ENCODE measurements around the gene TNK1.
A peak's percentile ranks its signal among the peaks of the same experiment; 100 is the strongest.
"Not testable (repeated sequence)": the region's sequence is repeated elsewhere in the genome, so short reads cannot be mapped to it uniquely, and the experiment has no call there.

The TNK1 gene

GRCh38 chr17:7380855-7381683, at the start of gene TNK1:
Gene TNK1, plus strand, starts transcription at chr17:7381089. Its CDS starts 1,838 bp downstream, at chr17:7382927.
- Histone ChIP-seq H3K4me1 (ENCODE audit: insufficient read depth, low read length) (peaks cover 14% of the 10 kb centered on the region), H3K27ac (ENCODE audit: low read length) (no peak within 1 kb of the TSS), H4K20me1 (ENCODE audit: insufficient read depth, low read length) (no peaks in the 10 kb centered on the region), H2AFZ (ENCODE audit: low read depth, low read length) (no peak within 1 kb of the TSS), H3K9me3 (ENCODE audit: insufficient read depth, low read length, severe bottlenecking) (no peaks in the 10 kb centered on the region), H3K79me2 (ENCODE audit: insufficient read depth, low read length) (no peaks in the 10 kb centered on the region), H3K9ac (ENCODE audit: low read depth, low read length) (no peak within 1 kb of the TSS), H3K4me2 (ENCODE audit: insufficient read depth, low read length) (no peak within 1 kb of the TSS), H3K27me3 (ENCODE audit: insufficient read depth, low read length, poor library complexity) (peaks cover 25% of the 10 kb centered on the region), H3K4me3 (ENCODE audit: low read depth in 1 of 2, low read length in 2 of 2) (no peak within 1 kb of the TSS), H3K36me3 (ENCODE audit: insufficient read depth, low read length) (no peaks in the 10 kb centered on the region)
- ATAC-seq (ENCODE audit: insufficient read depth, low read depth) (no peak), DNase-seq (no peak)
- no peak for TF ChIP-seq EZH2 (IDR thresholded peaks at IDR 0.05; ENCODE audit: borderline replicate concordance, low read depth, low read length, severe bottlenecking)
- TF ChIP-seq CTCF (IDR thresholded peaks at IDR 0.05; ENCODE audit: borderline replicate concordance, extremely low read depth, low read length, poor library complexity, severe bottlenecking), result no peak

GRCh38 chr17:7332111-7332510, 48.8 kb upstream of the TNK1 start:
- no peak overlapping the region for H3K9ac ChIP-seq (ENCODE audit: low read depth, low read length)

GRCh38 chr17:7332600-7333069, 48.3 kb upstream of the TNK1 start:
- not testable (repeated sequence) for H3K27me3 ChIP-seq (ENCODE audit: insufficient read depth, low read length, poor library complexity); H3K4me3 ChIP-seq (ENCODE audit: low read depth in 1 of 2, low read length in 2 of 2); H3K9ac ChIP-seq (ENCODE audit: low read depth, low read length); H4K20me1 ChIP-seq (ENCODE audit: insufficient read depth, low read length); H3K27ac ChIP-seq (ENCODE audit: low read length); H2AFZ ChIP-seq (ENCODE audit: low read depth, low read length); ATAC-seq (ENCODE audit: insufficient read depth, low read depth); H3K4me2 ChIP-seq (ENCODE audit: insufficient read depth, low read length); H3K36me3 ChIP-seq (ENCODE audit: insufficient read depth, low read length); H3K9me3 ChIP-seq (ENCODE audit: insufficient read depth, low read length, severe bottlenecking); DNase-seq
- Histone ChIP-seq H3K79me2 (ENCODE audit: insufficient read depth, low read length) (peaks cover 47% of the 10 kb centered on the region), H3K4me1 (ENCODE audit: insufficient read depth, low read length) (peaks cover 58% of the 10 kb centered on the region)

More at GRCh38 chr17:7332111-7332510, 48.8 kb upstream of the TNK1 start:
- ATAC-seq (ENCODE audit: insufficient read depth, low read depth) (no peak), DNase-seq (no peak)
- no peak overlapping the region for H3K4me3 ChIP-seq (ENCODE audit: low read depth in 1 of 2, low read length in 2 of 2)
- H4K20me1 ChIP-seq (ENCODE audit: insufficient read depth, low read length), result no peaks in the 10 kb centered on the region
- peaks cover 7% of the 10 kb centered on the region for H3K36me3 ChIP-seq (ENCODE audit: insufficient read depth, low read length)
- H3K9me3 ChIP-seq (ENCODE audit: insufficient read depth, low read length, severe bottlenecking), result no peaks in the 10 kb centered on the region
- no peak overlapping the region for H3K27ac ChIP-seq (ENCODE audit: low read length)
- peaks cover 58% of the 10 kb centered on the region for H3K4me1 ChIP-seq (ENCODE audit: insufficient read depth, low read length)
- no peak overlapping the region for H2AFZ ChIP-seq (ENCODE audit: low read depth, low read length)
- no peaks in the 10 kb centered on the region for H3K27me3 ChIP-seq (ENCODE audit: insufficient read depth, low read length, poor library complexity)
- no peak overlapping the region for H3K4me2 ChIP-seq (ENCODE audit: insufficient read depth, low read length)
- TF ChIP-seq EZH2 (IDR thresholded peaks at IDR 0.05; ENCODE audit: borderline replicate concordance, low read depth, low read length, severe bottlenecking) (no peak), CTCF (IDR thresholded peaks at IDR 0.05; ENCODE audit: borderline replicate concordance, extremely low read depth, low read length, poor library complexity, severe bottlenecking) (no peak)
- H3K79me2 ChIP-seq (ENCODE audit: insufficient read depth, low read length), result peaks cover 47% of the 10 kb centered on the region

- H3K27ac ChIP-seq (ENCODE audit: low read length), result peak overlapping the region; percentile 98
- no peak for TF ChIP-seq EZH2 (IDR thresholded peaks at IDR 0.05; ENCODE audit: borderline replicate concordance, low read depth, low read length, severe bottlenecking)
- DNase-seq (no peak), ATAC-seq (ENCODE audit: insufficient read depth, low read depth) (no peak)
- H3K4me3 ChIP-seq (ENCODE audit: low read depth in 1 of 2, low read length in 2 of 2), result peak overlapping the region in 1 of 2 experiments; percentile 60; a peak in 2 of 4 replicates
- no peaks in the 10 kb centered on the region; the same call in 1 of the 2 replicates for H3K36me3 ChIP-seq (ENCODE audit: insufficient read depth, low read length)
- H3K9ac ChIP-seq (ENCODE audit: low read depth, low read length), result peak overlapping the region; percentile 69
- H4K20me1 ChIP-seq (ENCODE audit: insufficient read depth, low read length), result no peaks in the 10 kb centered on the region
- peak overlapping the region; percentile 52 for H2AFZ ChIP-seq (ENCODE audit: low read depth, low read length)
- H3K9me3 ChIP-seq (ENCODE audit: insufficient read depth, low read length, severe bottlenecking), result no peaks in the 10 kb centered on the region
- peaks cover 32% of the 10 kb centered on the region for H3K79me2 ChIP-seq (ENCODE audit: insufficient read depth, low read length)
- H3K4me2 ChIP-seq (ENCODE audit: insufficient read depth, low read length), result peak overlapping the region; percentile 81
- peaks cover 45% of the 10 kb centered on the region for H3K4me1 ChIP-seq (ENCODE audit: insufficient read depth, low read length)
- H3K27me3 ChIP-seq (ENCODE audit: insufficient read depth, low read length, poor library complexity), result no peaks in the 10 kb centered on the region
These were observed 45.9 kb upstream of the TNK1 start for GRCh38 chr17:7334938-7335538.

- peak overlapping the region; percentile 1 to 60; a peak in 3 of 4 replicates for H3K4me3 ChIP-seq (ENCODE audit: low read depth in 1 of 2, low read length in 2 of 2)
- H3K79me2 ChIP-seq (ENCODE audit: insufficient read depth, low read length), result peaks cover 30% of the 10 kb centered on the region
- H2AFZ ChIP-seq (ENCODE audit: low read depth, low read length), result peak overlapping the region; percentile 52; the same call in 1 of the 2 replicates
- not testable (repeated sequence) for DNase-seq; ATAC-seq (ENCODE audit: insufficient read depth, low read depth); H3K9me3 ChIP-seq (ENCODE audit: insufficient read depth, low read length, severe bottlenecking); H3K27me3 ChIP-seq (ENCODE audit: insufficient read depth, low read length, poor library complexity); H4K20me1 ChIP-seq (ENCODE audit: insufficient read depth, low read length); H3K36me3 ChIP-seq (ENCODE audit: insufficient read depth, low read length)
- H3K27ac ChIP-seq (ENCODE audit: low read length), result peak overlapping the region; percentile 98
- peak overlapping the region; percentile 81 for H3K4me2 ChIP-seq (ENCODE audit: insufficient read depth, low read length)
- H3K4me1 ChIP-seq (ENCODE audit: insufficient read depth, low read length), result peaks cover 38% of the 10 kb centered on the region
- peak overlapping the region; percentile 69 for H3K9ac ChIP-seq (ENCODE audit: low read depth, low read length)
These were observed 45.1 kb upstream of the TNK1 start for GRCh38 chr17:7335765-7336164.

Measured in DND-41 (cell line).